ENCODE results near the gene PIP4P1. TPM values are rescaled to one million over a fixed set of nuclear protein-coding genes. Genes with fewer than 3 reads are reported as not detected.

Gene PIP4P1
- total and polyA plus RNA-seq, 4 donors: 22.2 to 46.7 (median 31.5) TPM

DNA sequence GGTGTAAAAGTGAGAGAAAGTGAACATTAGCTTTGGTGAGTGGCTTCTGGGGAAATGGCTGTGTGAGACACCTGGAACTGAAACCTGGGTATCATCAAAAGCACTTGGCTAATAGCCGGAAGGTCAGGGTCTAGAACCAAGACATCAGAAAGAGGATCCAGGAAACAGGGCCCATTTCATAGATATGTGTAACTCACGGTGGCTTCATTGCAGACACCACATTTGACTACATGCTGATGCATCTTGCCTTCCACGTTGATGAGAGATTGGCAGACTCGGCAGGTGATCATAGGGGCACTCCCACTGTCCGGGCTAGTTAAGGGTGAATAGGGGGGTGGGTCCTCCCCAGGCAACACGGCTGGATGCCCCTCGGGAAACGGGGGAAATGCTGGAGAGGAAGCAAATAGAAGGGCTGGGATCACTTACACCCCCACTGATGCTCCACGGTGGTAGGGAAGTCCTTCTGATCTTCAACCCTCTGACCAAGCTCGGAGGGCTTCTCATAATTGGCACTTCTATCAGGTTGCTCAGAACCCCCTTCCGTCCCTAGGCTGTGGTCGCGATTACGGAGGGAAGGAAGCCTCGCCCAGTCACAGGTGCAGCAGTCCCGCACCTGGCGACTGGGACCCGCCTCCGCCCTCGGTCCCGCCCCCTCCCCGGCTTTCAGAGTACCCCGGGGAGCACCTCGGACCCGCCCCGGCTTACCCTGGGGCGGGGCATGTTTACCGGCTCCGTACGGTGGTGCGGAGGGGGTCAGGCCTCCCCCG, 593 bp downstream of the PIP4P1 start:
- Histone ChIP-seq H3K9ac (ENCODE audit: insufficient read depth in 1 of 2, low read length in 2 of 2) (peak overlapping the region; percentile 37 to 85), H3K27me3 (ENCODE audit: control insufficient read depth in 3 of 3, insufficient read depth in 3 of 3, low read length in 2 of 3) (no peaks in the 10 kb centered on the region), H3K36me3 (ENCODE audit: control insufficient read depth in 4 of 4, insufficient read depth in 4 of 4, low read length in 4 of 4) (peaks cover 12 to 32% (median 25%) of the 10 kb centered on the region in 4 donors), H3K9me3 (ENCODE audit: control insufficient read depth in 4 of 4, insufficient read depth in 3 of 4, low read length in 3 of 4) (no peaks in the 10 kb centered on the region), H3K4me1 (ENCODE audit: control insufficient read depth in 5 of 5, insufficient read depth in 5 of 5, low read length in 5 of 5) (peaks cover 0 to 22% (median 12%) of the 10 kb centered on the region in 5 donors), H3K4me3 (peak overlapping the region; percentile 90), H3K27ac (ENCODE audit: low read depth in 1 of 2, low read length in 1 of 2) (peak overlapping the region; percentile 80 to 97)
- DNase-seq (peak; percentile 15 to 47 (median 27)), ATAC-seq (ENCODE audit: insufficient read depth, low FRiP score) (peak; percentile 14)
- WGBS, 2 donors: 5 to 6% methylated on average over 31 to 32 of the region's 32 CpGs
- no peak for TF ChIP-seq CTCF (IDR thresholded peaks at IDR 0.05; ENCODE audit: control extremely low read depth, extremely low read depth)

GRCh38 chr14:20458031-20458789, 3.0 kb downstream of the PIP4P1 start:
- ATAC-seq (ENCODE audit: insufficient read depth, low FRiP score) (no peak), DNase-seq (no peak)
- 62 to 69% methylated on average over 8 of the region's 8 CpGs for WGBS, 2 donors
- no peak overlapping the region for H3K4me3 ChIP-seq
- H3K4me1 ChIP-seq (ENCODE audit: control insufficient read depth in 5 of 5, insufficient read depth in 5 of 5, low read length in 5 of 5): peaks cover 0 to 22% (median 13%) of the 10 kb centered on the region in 5 donors
- no peaks in the 10 kb centered on the region for H3K27me3 ChIP-seq (ENCODE audit: control insufficient read depth in 3 of 3, insufficient read depth in 3 of 3, low read length in 2 of 3)
- no peak overlapping the region for H3K9ac ChIP-seq (ENCODE audit: insufficient read depth in 1 of 2, low read length in 2 of 2)
- no peak for TF ChIP-seq CTCF (IDR thresholded peaks at IDR 0.05; ENCODE audit: control extremely low read depth, extremely low read depth)
- H3K36me3 ChIP-seq (ENCODE audit: control insufficient read depth in 4 of 4, insufficient read depth in 4 of 4, low read length in 4 of 4): peaks cover 12 to 32% (median 25%) of the 10 kb centered on the region in 4 donors
- no peaks in the 10 kb centered on the region for H3K9me3 ChIP-seq (ENCODE audit: control insufficient read depth in 4 of 4, insufficient read depth in 3 of 4, low read length in 3 of 4)
- H3K27ac ChIP-seq (ENCODE audit: low read depth in 1 of 2, low read length in 1 of 2): no peak overlapping the region

DNA sequence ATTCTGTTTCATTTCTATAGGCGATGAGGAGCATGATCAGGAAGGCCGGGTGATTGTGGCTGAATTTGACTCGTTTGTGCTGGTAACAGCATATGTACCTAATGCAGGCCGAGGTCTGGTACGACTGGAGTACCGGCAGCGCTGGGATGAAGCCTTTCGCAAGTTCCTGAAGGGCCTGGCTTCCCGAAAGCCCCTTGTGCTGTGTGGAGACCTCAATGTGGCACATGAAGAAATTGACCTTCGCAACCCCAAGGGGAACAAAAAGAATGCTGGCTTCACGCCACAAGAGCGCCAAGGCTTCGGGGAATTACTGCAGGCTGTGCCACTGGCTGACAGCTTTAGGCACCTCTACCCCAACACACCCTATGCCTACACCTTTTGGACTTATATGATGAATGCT, 4.3 kb downstream of the PIP4P1 start:
- Histone ChIP-seq H3K27ac (ENCODE audit: low read depth in 1 of 2, low read length in 1 of 2) (no peak overlapping the region), H3K9me3 (ENCODE audit: control insufficient read depth in 4 of 4, insufficient read depth in 3 of 4, low read length in 3 of 4) (no peaks in the 10 kb centered on the region), H3K4me1 (ENCODE audit: control insufficient read depth in 5 of 5, insufficient read depth in 5 of 5, low read length in 5 of 5) (peaks cover 0 to 22% (median 13%) of the 10 kb centered on the region in 5 donors), H3K27me3 (ENCODE audit: control insufficient read depth in 3 of 3, insufficient read depth in 3 of 3, low read length in 2 of 3) (no peaks in the 10 kb centered on the region), H3K9ac (ENCODE audit: insufficient read depth in 1 of 2, low read length in 2 of 2) (peak overlapping the region in 1 of 2 donors; percentile 28), H3K36me3 (ENCODE audit: control insufficient read depth in 4 of 4, insufficient read depth in 4 of 4, low read length in 4 of 4) (peaks cover 17 to 37% (median 27%) of the 10 kb centered on the region in 4 donors), H3K4me3 (no peak overlapping the region)
- WGBS, 2 donors: 28 to 64% methylated on average over 13 of the region's 13 CpGs
- ATAC-seq (ENCODE audit: insufficient read depth, low FRiP score) (no peak), DNase-seq (no peak)
- no peak for TF ChIP-seq CTCF (IDR thresholded peaks at IDR 0.05; ENCODE audit: control extremely low read depth, extremely low read depth)
